Tibial nerve (tissue), 4 donors: ENCODE measurements around the gene DPH2. TPM values are rescaled to one million over a fixed set of nuclear protein-coding genes. Genes with fewer than 3 reads are reported as not detected.

Experiments
- DNase-seq, 2 donors: peaks; one replicate each; pipeline ENCODE4 v3.0.0-alpha.2; 2019; ENCODE audit warnings: low spot score in 2 of 2
- H3K27ac ChIP-seq, 4 donors: fragments of 200-600 bp; sonication (generic) in 3 of 4; one replicate each; pipeline ENCODE4 v1.5.1; 2017 to 2019; ENCODE audit warnings: mild to moderate bottlenecking in 1 of 4
- H3K27me3 ChIP-seq, 2 donors: fragments of 200-600 bp; sonication (generic) in 1 of 2; one replicate each; pipeline versions ENCODE4 v1.5.1 to v1.6.0; 2017 to 2019
- H3K36me3 ChIP-seq, 3 donors: fragments of 200-600 bp; sonication (generic); one replicate each; pipeline ENCODE4 v1.5.1; 2018 to 2019
- H3K4me1 ChIP-seq, 4 donors: fragments of 200-600 bp; sonication (generic) in 3 of 4; one replicate each; pipeline ENCODE4 v1.5.1; 2017 to 2019
- H3K4me3 ChIP-seq, 4 donors: fragments of 200-600 bp; sonication (generic) in 3 of 4; one replicate each; pipeline ENCODE4 v1.5.1; 2017 to 2019; ENCODE audit warnings: mild to moderate bottlenecking in 1 of 4, moderate library complexity in 1 of 4
- H3K9me3 ChIP-seq, 4 donors: fragments of 200-600 bp; sonication (generic) in 3 of 4; one replicate each; pipeline ENCODE4 v1.5.1; 2017 to 2019
- CTCF ChIP-seq, 5 experiments: fragments of 200-600 bp in 3 of 5; fragments of 450-650 bp in 2 of 5; sonication (generic) in 3 of 5; IDR thresholded peaks; one replicate each; pipeline ENCODE4 v1.5.1; 2016 to 2019; ENCODE audit warnings: antibody characterized with exemption in 5 of 5, mild to moderate bottlenecking in 3 of 5, moderate library complexity in 2 of 5
- EP300 ChIP-seq, 2 donors: sonication (generic); formaldehyde crosslinking; IDR thresholded peaks; one replicate each; pipeline ENCODE4 v1.6.1; 2017; ENCODE audit warnings: antibody characterized with exemption in 2 of 2, mild to moderate bottlenecking in 1 of 2
- POLR2A ChIP-seq, 2 donors: fragments of 450-650 bp; IDR thresholded peaks; one replicate each; pipeline ENCODE4 v1.6.1; 2017; ENCODE audit warnings: antibody characterized with exemption in 2 of 2, mild to moderate bottlenecking in 2 of 2, moderate library complexity in 2 of 2
- WGBS, 2 donors: methylation state at CpG; one replicate each; pipeline ENCODE4 v1.1.5; 2018; 5-methylcytosine and 5-hydroxymethylcytosine counted together
- total RNA-seq, 4 donors: library from RNA; depleted of rRNA; stranded (reverse); fragments of >200 nt; gene quantifications; one replicate each; pipeline ENCODE4 v1.1.0, GENCODE V29; 2016

Gene DPH2
- total RNA-seq, 4 donors from 2014 or later, result 25.7 to 41.7 (median 31.9) TPM

- no peak for TF ChIP-seq POLR2A (IDR thresholded peaks at IDR 0.05)
- no peak for TF ChIP-seq CTCF (IDR thresholded peaks at IDR 0.05)
- no peak for TF ChIP-seq EP300 (IDR thresholded peaks at IDR 0.05)
- H3K9me3 ChIP-seq, result no peaks in the 10 kb centered on the region
Observed at GRCh38 chr1:43945674-43946235, 24.1 kb upstream of the DPH2 start.

GRCh38 chr1:43946236-43947060, 23.4 kb upstream of the DPH2 start, which contains the start of gene IPO13:
Gene IPO13 (plus strand): TSS chr1:43946950. CDS start chr1:43947601, 651 bp downstream.
- TF ChIP-seq EP300 (IDR thresholded peaks at IDR 0.05), result peak; percentile 54 to 91
- TF ChIP-seq CTCF (IDR thresholded peaks at IDR 0.05), result peak; percentile 64 to 92 (median 87)
- peak in 1 of 2 donors; percentile 53 for TF ChIP-seq POLR2A (IDR thresholded peaks at IDR 0.05)
- WGBS, 2 donors, result 0% methylated on average over 40 to 41 of the region's 74 CpGs

More at GRCh38 chr1:43945674-43946235, 24.1 kb upstream of the DPH2 start:
- Histone ChIP-seq H3K36me3 (peaks cover 0 to 16% (median 5%) of the 10 kb centered on the region in 3 donors), H3K27ac (peak overlapping the region; percentile 75 to 97 (median 94)), H3K4me1 (peaks cover 0 to 43% (median 24%) of the 10 kb centered on the region in 4 donors), H3K27me3 (no peaks in the 10 kb centered on the region), H3K4me3 (peak overlapping the region; percentile 44 to 79 (median 62))
- DNase-seq, result no peak
- WGBS, 2 donors, result 10% methylated on average over 3 of the region's 3 CpGs

GRCh38 chr1:43947061-43947873, 22.5 kb upstream of the DPH2 start:
- peaks cover 0 to 22% (median 5%) of the 10 kb centered on the region in 3 donors for H3K36me3 ChIP-seq

More at GRCh38 chr1:43946236-43947060, 23.4 kb upstream of the DPH2 start, which contains the start of gene IPO13:
- Histone ChIP-seq H3K27me3 (no peaks in the 10 kb centered on the region), H3K4me1 (peaks cover 0 to 43% (median 24%) of the 10 kb centered on the region in 4 donors), H3K4me3 (peak within 1 kb of the TSS; percentile 44 to 79 (median 62)), H3K9me3 (no peaks in the 10 kb centered on the region), H3K36me3 (peaks cover 0 to 22% (median 5%) of the 10 kb centered on the region in 3 donors), H3K27ac (peak within 1 kb of the TSS; percentile 75 to 97 (median 94))
- peak; percentile 88 to 91 for DNase-seq

GRCh38 chr1:43947874-43948437, 21.9 kb upstream of the DPH2 start:
- Histone ChIP-seq H3K9me3 (no peaks in the 10 kb centered on the region), H3K4me1 (peaks cover 0 to 46% (median 24%) of the 10 kb centered on the region in 4 donors), H3K4me3 (peak overlapping the region; percentile 44 to 79 (median 62)), H3K27me3 (no peaks in the 10 kb centered on the region), H3K36me3 (peaks cover 0 to 22% (median 5%) of the 10 kb centered on the region in 3 donors), H3K27ac (peak overlapping the region in 3 of 4 donors; percentile 75 to 97 (median 94))
- DNase-seq, result no peak
- 17 to 21% methylated on average over 3 of the region's 3 CpGs for WGBS, 2 donors
- TF ChIP-seq POLR2A (IDR thresholded peaks at IDR 0.05), result no peak
- TF ChIP-seq EP300 (IDR thresholded peaks at IDR 0.05), result no peak
- no peak for TF ChIP-seq CTCF (IDR thresholded peaks at IDR 0.05)

More at GRCh38 chr1:43947061-43947873, 22.5 kb upstream of the DPH2 start:
- DNase-seq, result peak in 1 of 2 donors; percentile 21
- TF ChIP-seq POLR2A (IDR thresholded peaks at IDR 0.05), result no peak
- peaks cover 0 to 43% (median 24%) of the 10 kb centered on the region in 4 donors for H3K4me1 ChIP-seq
- H3K27ac ChIP-seq, result peak overlapping the region; percentile 75 to 97 (median 94)
- no peaks in the 10 kb centered on the region for H3K27me3 ChIP-seq
- H3K4me3 ChIP-seq, result peak overlapping the region; percentile 44 to 79 (median 62)
- no peaks in the 10 kb centered on the region for H3K9me3 ChIP-seq
- 5 to 6% methylated on average over 21 to 27 of the region's 27 CpGs for WGBS, 2 donors

GRCh38 chr1:43949678-43950077, 20.1 kb upstream of the DPH2 start:
- DNase-seq, result no peak
- no peak overlapping the region for H3K27ac ChIP-seq

More at GRCh38 chr1:43949678-43950077, 20.1 kb upstream of the DPH2 start:
- peaks cover 0 to 55% (median 24%) of the 10 kb centered on the region in 4 donors for H3K4me1 ChIP-seq
- H3K9me3 ChIP-seq, result no peaks in the 10 kb centered on the region
- H3K36me3 ChIP-seq, result peaks cover 0 to 22% (median 5%) of the 10 kb centered on the region in 3 donors
- TF ChIP-seq POLR2A (IDR thresholded peaks at IDR 0.05) (no peak), EP300 (IDR thresholded peaks at IDR 0.05) (no peak), CTCF (IDR thresholded peaks at IDR 0.05) (no peak)
- no peak overlapping the region for H3K4me3 ChIP-seq
- H3K27me3 ChIP-seq, result no peaks in the 10 kb centered on the region
- 85 to 88% methylated on average over 9 to 13 of the region's 13 CpGs for WGBS, 2 donors
